HL-60/S4 treated with phorbol 12-myristate 13-acetate at 8.2 ng/mL for 4 days and 3 days (cell line): ENCODE data around the gene SGSM2.

ENCODE experiments used
- in situ Hi-C: fragments of 300-500 bp; cut with MboI; formaldehyde crosslinking; loops from 2 replicates; pipeline ENCODE4 v1.15.0; 2022; ENCODE audit warnings: low sequenced_read_pairs

The SGSM2 gene

DNA sequence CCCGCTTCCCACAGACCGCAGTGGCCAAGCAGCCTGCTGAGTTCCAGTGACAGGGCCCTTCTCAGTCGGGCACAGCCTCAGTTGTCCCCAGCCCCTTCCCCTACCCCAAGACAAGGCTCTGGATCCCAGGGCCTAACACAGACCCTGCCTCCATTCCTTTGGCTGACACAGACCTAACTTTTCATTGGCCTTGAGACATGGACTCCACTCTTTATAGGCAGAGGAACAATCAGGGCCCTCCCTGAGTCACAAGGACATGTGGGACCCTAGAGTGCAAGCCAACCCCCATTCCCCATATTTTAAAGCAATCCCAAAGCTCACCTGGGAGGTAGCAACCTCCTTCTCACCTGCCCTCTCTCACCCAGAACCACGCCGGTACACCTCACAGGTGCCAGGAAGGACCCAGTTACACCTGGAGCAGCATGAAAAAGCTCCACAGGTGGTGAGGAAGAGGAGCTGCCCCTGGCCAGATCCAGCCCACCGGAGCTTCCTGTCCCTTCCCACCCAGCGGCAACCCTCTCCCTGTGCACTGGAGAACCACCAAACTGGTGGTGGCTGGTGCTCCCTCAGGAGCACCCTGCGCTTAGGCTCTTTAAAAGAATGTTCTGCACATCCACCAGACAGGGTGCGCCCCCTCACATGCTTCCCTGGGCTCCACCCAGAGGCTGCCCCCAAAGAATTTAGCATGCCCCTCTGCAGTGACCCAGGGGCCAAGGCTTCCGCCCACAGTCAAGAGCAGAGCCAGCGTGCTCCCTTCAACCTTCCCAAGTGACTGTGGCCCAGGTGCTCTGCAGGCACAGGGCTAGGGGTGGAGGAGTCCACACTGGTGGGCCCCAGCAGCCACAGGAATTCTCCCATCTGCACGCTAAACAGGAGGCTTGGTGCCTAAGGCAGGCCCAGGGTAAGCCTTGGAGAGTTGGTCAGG lies 60.2 kb downstream of the SGSM2 start:
- in situ Hi-C loops, result no loop called here

DNA sequence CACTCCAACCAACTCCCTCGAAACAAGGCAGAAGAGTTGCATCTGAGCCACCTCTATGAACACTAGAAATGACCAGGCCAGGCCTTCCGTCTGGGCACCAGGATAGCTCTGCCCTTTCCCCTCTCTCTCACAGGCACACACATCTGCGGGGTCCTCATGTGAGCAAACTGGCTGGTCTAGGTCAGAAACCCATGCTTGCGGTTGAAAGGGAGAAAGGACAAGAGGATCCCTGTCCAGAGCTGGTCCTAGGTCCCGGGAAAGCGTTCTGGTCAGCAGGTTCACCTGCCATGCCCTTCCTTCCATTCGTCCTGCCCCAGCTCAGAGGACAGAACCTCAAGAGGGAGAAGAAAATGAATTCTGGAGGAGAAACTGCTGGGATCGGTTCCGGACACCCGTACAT lies 60.9 kb downstream of the SGSM2 start:
- in situ Hi-C loops, result no loop called here

DNA sequence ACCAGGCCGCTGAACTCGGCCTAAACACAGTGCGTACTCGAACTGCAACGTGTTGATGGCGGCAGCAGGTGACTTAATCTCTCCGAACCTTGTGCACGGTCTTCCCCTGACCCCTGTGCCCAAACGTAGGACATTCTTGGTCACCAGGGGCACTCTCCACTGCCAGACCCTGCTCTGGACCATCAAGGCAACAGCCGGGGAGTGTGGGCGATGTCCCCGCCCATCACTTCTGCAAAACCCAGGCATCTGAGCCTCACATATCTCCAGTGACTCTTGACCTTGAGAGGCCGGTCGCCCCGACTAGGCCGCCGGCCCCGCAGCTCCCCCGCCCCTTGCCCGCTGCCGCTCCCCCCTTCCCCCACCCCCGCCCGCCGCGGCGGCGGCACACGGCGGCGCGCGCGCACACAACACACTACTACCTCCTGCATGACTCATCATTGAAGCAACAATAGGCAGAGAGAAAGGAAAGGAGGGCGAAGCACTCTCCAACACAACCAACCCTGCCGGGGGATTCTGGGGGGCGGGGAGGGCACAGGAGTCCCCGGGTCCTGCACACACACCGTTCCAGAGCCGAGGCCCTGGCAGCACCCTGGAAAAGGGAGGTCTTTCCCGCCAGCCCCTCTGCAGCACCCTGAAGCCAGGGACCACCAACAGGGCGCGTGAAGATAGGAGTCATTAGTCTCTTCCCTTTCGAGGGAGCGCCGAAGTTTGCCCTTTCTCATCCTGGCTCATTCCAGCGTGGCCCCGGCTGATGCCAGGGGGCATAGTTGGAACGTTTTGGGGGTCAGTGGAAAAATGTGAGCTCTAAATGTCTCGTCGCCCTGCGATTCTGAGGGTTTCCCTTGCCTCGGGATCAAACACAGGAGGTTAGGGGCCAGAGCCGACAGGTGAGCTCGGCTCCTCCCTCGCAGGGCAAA lies 61.6 kb downstream of the SGSM2 start:
- in situ Hi-C loops, result no loop called here

DNA sequence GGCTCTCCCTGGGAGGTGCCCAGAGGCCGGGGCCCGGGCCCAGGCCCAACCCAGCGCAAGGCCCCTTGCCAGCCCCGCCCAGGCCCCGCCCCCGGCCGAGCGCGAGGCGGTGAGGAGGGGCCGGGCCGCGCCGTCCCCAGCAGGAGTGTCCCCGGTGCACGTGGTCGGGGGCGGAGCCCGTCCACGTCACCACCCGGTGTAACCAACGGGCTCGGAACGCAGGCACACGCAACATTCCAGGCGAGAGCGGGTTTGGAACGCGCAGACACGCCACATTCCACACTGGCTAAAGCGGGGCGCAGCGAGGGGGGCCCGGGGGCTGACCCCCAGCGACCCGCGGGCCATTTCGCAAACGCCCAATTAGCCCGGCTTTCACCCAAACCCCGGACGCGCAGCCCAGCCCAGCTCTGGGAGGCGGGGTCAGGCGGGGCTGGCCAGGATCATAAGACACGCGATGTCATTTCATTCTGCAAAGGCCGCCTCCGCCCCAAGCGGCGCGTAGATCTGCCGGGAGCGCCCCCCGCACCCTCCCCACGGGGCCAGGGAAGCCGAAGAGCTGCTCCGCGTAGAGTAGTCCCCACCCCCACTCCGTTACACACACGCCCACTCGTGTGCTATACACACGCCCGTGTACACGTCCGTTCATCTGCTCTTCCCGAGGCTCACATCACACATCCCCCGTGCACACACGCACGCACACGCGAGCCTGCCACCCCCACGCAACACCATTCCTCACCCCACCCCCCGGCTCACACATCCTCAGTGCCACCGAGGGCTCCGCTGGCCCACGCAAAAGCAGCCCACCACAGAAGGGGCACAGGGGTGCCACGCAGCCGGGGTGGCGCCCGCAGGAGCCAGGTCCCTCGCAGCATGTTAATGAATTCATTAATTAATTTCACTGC lies 62.5 kb downstream of the SGSM2 start:
- in situ Hi-C loops, result no loop called here

DNA sequence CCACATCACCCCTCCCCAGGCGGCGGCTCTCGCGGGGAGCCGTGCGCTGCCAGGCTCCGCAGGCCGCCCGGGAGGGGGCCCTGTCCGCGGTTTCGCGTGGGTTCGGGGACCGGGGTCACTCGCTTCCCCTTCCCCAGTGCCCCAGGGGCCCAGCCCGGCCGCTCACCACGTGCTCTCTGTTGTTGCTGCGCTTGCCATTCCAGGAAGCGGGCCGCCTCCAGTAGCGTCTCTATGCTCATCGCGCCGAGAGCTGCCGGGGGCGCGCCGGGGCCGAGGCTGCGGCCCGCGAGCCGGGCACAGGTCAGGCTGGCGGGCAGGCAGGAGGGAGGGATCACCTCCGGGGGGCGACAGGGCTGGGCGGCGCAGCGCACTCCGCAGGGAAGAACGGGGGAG lies 63.2 kb downstream of the SGSM2 start:
- in situ Hi-C loops, result no loop called here

DNA sequence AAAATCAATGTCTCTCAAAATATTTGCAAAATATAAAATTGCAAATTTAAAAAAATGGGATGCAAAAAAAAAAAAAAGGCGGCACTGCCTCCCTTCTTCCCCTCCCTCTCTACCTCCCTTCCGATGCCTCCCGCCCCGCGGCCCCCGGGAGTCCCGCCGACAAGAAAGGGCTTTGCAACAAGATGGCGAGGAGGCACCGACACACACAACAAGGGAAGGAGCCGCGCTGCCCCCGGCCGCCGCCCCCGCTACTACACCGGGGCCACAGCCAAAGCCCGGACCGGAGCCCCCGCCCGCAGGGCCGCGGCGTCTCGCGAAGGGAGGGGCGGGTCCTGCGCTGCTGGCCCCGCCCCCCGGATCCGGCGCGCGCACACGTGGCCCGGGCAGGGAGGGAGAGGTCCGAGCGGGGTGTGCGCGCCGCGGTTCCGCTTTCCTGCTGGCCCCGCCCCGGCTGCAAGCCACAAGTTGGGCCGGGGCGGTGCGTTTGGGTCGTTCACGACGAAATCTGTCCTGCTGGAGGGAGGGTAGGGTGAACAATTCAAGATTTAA lies 63.6 kb downstream of the SGSM2 start, which contains the start of gene MNT:
MNT (minus strand) TSS at position 184 of the 549 bp plus-strand sequence. CDS start 348 bp downstream, outside the sequence.
- in situ Hi-C loops, result no loop called here

DNA sequence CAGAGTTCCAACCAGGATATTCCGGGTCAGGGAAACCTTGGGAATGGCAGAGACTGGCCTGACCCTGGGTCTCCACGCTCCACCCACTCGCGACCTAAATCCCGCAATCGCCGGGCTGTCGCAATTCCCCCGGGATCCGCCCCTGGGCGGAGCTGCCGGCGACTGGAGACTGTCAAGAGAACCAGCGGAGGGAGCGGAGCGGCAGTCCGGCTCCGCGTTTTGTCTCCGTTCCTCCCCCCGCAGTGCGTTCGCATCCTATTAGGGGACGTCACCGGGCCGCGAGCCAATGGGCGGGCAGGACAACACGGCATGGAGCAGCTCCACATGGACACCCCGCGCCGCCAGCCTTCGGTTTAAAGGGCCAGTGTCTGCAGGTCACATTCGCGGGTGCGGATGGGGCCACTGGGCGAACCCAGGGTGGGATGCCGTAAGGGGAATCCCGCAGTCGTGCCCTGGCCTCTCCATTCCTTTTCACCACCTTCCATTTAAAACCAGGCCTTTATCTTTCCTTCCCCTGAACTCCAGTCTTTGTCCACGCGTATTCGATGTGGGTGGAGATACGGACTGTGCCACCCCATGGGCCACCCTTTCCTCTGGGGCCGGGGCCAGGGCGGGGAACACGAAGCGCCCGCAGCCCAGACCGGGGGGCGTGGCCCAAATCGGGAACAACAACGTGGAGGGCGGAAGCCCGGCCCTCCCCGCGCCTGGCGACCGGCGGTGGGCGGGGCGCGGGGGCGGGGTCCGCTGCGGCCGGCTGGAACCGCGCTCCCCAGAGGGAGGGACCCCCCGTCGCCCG lies 64.3 kb downstream of the SGSM2 start:
- in situ Hi-C loops, result no loop called here

DNA sequence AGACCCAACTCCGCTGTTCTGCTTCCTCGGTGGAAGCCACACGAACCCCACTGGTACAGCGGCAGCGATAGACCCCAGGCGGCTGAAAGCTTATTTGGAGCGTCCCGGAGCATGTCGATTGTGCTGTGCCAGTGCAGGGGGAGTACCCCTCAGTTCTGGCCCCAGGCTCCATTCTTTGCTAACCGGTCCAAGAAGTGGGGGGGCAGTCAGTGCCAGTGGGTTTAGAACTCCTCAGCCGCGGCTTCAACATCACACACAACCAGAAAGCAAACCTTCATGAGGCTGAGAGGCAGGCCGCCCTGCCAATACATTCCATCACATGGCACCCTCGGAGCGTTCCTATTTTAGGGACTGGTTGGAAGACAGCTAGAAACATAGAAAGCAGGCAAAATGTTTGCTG lies 65.2 kb downstream of the SGSM2 start:
- in situ Hi-C loops, result no loop called here

DNA sequence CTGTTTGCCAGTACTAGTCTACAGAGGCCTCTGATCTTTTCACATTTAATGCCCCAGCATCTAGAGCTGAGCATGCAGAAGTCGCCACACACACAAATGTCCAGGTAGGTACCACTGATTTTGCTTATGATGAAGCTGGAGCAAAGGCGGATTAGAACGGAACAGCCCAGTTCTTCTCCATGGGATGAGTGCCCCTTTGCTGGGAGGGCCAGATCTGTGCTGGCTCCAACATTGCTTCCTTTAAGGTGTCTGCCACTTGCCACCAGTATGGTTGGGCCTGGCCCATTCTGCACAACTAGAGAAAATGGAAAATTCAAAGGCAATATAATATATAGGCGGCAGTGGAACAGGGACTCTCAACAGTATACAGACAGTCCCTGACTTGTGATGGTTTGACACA lies 65.7 kb downstream of the SGSM2 start:
- in situ Hi-C loops, result no loop called here

DNA sequence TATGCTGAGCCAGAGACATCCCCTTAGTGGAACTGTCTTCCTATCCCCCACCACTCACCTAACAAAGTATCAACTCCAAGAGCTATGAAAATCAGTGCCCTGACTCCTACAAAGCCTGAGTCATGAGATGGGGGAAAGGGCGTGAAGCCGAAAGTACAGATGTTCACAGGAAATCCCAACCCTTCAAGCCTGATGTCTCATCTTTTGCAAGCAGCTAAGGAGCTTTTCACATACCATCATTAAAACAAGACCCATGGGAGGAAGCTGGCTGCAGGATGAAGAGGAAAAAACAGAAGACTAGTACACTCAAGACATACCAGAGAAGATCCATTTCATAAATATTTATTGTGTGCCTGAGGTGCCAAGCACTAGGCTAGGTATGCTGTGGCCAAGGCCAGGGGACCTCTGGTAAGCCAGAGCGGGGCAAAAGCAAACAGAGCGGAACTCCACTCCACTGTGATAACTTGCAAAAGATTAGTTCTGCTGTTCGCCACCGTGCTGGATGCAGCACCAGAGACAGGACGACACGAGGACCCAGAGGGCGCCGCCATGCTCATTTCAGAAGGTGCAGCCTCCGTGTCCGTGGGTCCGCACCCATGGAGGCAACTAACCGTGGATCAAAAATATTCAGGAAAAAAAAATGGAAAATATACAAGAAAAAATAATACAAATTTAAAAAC lies 68.1 kb downstream of the SGSM2 start:
- in situ Hi-C loops, result no loop called here

DNA sequence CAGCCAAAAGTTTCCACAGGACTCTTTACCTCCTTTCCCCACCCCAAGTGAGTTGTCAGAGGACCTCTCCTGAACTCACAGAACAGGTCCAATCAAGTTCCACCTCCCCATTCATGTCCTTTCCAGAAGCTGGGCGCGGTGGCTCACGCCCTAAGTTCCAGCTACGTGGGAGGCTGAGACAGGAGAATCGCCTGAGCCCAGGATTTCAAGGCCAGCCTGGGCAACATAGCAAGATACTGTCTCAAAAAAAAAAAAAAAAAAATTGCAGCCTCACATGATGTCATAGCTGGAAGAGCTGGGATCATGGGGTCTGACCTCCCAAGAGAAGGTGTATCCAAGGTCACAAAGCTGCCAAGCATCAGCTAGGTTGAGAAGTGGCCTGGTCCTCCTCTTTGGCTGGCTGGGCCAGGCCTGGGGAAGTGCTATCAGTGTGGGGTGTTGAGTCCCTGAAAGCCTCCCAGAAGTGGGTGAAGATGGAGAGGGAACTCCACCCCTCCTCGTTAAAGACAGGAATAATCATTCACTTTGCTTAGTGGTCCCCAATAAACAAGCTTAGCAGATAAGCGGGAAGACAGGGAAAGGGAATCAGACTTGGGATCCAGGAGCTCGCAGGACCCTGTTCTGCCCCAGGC lies 69.1 kb downstream of the SGSM2 start:
- in situ Hi-C loops, result no loop called here

DNA sequence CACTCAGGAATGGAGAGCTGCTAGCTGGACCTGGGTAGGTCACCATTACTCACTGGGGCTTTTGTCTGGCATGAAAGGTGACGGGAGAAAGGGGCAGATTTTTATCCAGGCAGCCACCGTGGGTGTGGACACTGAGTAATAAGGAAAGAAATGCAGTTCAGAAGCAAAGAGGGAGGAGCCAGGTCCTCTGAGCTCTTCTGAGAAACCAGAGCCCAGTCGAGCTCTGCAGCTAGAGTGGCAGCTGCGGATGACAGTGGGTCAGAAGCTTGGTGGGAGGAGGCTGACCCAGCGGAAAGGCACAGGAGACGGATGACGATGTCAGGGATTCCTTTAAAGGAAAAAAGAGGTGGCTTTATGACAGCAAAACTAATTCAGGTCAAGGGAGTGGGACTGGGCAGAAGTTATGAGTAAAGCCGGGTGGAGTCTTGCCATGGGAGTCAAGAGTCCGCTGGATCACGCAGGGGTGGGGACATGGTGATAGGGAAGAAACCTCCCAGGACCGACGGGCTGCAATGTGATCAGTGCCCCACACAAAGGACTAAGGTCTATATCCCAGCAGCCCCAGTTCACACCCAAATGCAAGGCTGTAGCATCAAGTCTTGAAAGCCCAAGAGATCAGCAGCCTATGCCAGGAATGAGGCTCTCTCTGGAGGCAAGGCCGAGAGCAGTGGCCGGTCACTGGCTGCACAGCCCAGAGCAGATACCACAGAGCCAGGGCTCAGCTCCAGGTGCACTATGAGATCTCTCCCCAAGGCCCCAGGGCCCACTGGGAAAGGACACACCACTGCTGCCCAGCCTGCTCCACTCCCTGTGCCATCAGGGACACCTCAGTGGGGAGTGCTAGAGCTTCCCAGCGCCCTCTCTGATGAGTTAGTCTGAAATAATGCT lies 69.8 kb downstream of the SGSM2 start:
- in situ Hi-C loops, result no loop called here

DNA sequence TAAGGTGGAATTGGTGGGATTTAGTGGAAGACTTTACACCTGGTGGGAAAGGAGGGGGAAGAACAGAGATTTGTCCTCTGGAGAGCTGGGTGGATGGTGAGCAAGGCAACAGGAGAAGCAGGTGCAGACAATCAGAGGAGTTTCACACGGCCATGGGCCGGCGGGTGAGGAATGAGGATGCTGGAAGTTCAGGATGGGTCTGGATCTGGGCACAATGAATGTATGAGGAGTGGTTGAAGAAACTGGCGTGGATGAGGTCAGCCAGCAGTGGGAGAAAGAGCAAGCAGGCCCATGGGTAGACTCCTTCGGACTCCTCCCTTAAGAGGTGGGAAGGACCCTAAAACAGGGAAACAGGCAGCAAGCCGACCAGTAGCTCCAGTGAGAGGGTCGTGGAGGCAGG lies 73.7 kb downstream of the SGSM2 start:
- in situ Hi-C loops, result no loop called here

DNA sequence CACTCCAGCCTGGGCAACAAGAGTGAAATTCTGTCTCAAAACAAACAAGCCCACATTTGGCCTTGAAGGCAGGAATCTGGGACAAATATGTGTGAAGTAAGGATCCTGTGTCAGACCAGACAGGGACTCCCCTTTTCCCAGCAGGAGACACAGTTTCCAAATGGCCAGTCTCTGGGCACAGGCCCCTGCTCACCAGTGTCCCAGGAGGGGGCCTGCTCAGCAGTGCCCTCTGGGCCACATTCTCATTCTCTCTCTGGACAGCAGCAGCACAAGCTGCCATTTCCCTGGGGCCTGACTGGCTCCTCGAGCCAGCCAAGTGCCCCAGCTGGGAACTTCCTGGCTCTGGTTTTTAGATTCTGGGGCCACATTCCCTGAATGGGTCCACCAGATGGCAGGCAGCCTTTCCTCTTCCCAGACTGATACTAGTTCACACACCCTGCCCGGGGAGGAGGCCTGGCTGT lies 75.3 kb downstream of the SGSM2 start:
- in situ Hi-C loops, result no loop called here

DNA sequence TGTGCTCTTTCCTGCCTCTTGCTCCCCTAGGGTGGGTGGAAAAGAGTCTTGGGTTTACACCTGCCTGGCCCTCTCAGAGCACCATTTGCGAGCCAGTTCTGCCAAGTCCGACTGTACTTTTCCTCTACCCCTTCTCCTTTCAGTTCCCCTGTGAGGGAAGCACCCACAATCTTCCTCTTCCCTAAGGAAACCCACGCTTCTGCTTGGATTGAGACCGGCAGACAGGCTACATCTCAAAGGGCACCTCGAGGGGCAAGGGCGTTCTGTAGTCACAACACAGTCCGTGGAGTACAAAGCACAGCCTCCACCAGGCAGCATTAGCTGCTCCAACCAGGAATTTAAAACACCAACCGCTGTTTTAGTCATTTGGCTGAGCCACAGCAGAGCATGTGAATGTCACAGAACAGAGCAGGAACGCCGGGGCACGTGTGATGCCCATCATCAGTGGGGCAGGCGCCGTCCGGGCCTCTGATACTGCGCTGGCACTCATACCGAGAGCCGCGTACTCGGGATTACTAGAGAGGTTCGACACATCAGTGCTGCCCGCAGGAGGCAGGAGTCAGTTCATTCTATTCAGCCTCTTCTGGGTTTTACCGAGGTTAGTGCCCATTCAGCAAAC lies 77.3 kb downstream of the SGSM2 start:
- in situ Hi-C loops, result no loop called here

DNA sequence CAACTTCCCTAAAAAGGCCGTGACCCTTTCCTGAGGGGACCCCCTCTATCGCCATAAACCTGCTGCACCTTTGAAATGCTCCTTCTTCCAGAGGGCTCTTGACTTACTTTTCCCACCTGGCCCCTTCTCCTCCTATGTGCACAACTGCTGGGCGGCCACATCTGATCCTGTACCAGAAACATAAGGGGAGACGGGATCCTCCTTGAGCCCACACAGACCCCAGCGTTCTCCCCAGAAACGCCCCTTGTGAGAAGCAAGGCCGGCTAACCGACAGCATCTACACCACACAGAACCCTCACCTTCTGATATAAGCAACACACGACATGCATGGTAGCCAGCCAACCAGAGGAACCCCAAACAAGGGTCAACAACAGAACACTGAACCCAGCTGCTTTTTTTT lies 77.8 kb downstream of the SGSM2 start:
- in situ Hi-C loops, result no loop called here
